ENCODE results near the gene TOMM5.

GRCh38 chr9:37587521-37587920 lies 4.9 kb downstream of the TOMM5 start:
- TF ChIP-seq, protein P1, sequence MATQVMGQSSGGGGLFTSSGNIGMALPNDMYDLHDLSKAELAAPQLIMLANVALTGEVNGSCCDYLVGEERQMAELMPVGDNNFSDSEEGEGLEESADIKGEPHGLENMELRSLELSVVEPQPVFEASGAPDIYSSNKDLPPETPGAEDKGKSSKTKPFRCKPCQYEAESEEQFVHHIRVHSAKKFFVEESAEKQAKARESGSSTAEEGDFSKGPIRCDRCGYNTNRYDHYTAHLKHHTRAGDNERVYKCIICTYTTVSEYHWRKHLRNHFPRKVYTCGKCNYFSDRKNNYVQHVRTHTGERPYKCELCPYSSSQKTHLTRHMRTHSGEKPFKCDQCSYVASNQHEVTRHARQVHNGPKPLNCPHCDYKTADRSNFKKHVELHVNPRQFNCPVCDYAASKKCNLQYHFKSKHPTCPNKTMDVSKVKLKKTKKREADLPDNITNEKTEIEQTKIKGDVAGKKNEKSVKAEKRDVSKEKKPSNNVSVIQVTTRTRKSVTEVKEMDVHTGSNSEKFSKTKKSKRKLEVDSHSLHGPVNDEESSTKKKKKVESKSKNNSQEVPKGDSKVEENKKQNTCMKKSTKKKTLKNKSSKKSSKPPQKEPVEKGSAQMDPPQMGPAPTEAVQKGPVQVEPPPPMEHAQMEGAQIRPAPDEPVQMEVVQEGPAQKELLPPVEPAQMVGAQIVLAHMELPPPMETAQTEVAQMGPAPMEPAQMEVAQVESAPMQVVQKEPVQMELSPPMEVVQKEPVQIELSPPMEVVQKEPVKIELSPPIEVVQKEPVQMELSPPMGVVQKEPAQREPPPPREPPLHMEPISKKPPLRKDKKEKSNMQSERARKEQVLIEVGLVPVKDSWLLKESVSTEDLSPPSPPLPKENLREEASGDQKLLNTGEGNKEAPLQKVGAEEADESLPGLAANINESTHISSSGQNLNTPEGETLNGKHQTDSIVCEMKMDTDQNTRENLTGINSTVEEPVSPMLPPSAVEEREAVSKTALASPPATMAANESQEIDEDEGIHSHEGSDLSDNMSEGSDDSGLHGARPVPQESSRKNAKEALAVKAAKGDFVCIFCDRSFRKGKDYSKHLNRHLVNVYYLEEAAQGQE (IDR thresholded peaks at IDR 0.05; ENCODE audit: low read depth), result no peak
- TF ChIP-seq, protein P2, sequence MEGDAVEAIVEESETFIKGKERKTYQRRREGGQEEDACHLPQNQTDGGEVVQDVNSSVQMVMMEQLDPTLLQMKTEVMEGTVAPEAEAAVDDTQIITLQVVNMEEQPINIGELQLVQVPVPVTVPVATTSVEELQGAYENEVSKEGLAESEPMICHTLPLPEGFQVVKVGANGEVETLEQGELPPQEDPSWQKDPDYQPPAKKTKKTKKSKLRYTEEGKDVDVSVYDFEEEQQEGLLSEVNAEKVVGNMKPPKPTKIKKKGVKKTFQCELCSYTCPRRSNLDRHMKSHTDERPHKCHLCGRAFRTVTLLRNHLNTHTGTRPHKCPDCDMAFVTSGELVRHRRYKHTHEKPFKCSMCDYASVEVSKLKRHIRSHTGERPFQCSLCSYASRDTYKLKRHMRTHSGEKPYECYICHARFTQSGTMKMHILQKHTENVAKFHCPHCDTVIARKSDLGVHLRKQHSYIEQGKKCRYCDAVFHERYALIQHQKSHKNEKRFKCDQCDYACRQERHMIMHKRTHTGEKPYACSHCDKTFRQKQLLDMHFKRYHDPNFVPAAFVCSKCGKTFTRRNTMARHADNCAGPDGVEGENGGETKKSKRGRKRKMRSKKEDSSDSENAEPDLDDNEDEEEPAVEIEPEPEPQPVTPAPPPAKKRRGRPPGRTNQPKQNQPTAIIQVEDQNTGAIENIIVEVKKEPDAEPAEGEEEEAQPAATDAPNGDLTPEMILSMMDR (IDR thresholded peaks at IDR 0.05 in 2 of 3, conservative IDR thresholded peaks at IDR 0.05 in 1 of 3; ENCODE audit: borderline replicate concordance in 1 of 3, insufficient read depth in 1 of 3, low read depth in 2 of 3, low read length in 2 of 3), result no peak
- no peak for TF ChIP-seq YY1 (IDR thresholded peaks at IDR 0.05; ENCODE audit: extremely low read depth, insufficient replicate concordance, low read depth, low read length)
- TF ChIP-seq EZH2 (IDR thresholded peaks at IDR 0.05), result no peak
- TF ChIP-seq, protein P3, sequence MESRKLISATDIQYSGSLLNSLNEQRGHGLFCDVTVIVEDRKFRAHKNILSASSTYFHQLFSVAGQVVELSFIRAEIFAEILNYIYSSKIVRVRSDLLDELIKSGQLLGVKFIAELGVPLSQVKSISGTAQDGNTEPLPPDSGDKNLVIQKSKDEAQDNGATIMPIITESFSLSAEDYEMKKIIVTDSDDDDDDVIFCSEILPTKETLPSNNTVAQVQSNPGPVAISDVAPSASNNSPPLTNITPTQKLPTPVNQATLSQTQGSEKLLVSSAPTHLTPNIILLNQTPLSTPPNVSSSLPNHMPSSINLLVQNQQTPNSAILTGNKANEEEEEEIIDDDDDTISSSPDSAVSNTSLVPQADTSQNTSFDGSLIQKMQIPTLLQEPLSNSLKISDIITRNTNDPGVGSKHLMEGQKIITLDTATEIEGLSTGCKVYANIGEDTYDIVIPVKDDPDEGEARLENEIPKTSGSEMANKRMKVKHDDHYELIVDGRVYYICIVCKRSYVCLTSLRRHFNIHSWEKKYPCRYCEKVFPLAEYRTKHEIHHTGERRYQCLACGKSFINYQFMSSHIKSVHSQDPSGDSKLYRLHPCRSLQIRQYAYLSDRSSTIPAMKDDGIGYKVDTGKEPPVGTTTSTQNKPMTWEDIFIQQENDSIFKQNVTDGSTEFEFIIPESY (IDR thresholded peaks at IDR 0.05; ENCODE audit: extremely low read depth, insufficient replicate concordance, low read length), result no peak
- TF ChIP-seq POLR2A (IDR thresholded peaks at IDR 0.05; ENCODE audit: borderline replicate concordance, extremely low read depth, insufficient read depth, insufficient read length), result no peak
- TF ChIP-seq CBX3 (IDR thresholded peaks at IDR 0.05; ENCODE audit: low read depth), result no peak
- TF ChIP-seq SRF (IDR thresholded peaks at IDR 0.05; ENCODE audit: low read depth), result no peak
- TF ChIP-seq EZH2phosphoT487 (IDR thresholded peaks at IDR 0.05; ENCODE audit: borderline replicate concordance), result no peak
- no peak for TF ChIP-seq RAD21 (IDR thresholded peaks at IDR 0.05; ENCODE audit: low read depth)
- TF ChIP-seq ATF3 (IDR thresholded peaks at IDR 0.05), result no peak
